Stimulated activated CD4-positive, alpha-beta T cell treated with anti-CD3 and anti-CD28 coated beads, Interleukin-1b, Interleukin-23, amount 100 ng/mL, for 1 hour (primary cell): Measurements from ENCODE around the gene TCF4.

ENCODE experiments used
- DNase-seq, 2 donors: peaks; one replicate each; pipeline ENCODE4 v3.0.0-alpha.2; 2020; ENCODE audit warnings: low read depth in 2 of 2

Gene TCF4

GRCh38 chr18:55585920-55586561, 2.0 kb downstream of the TCF4 start:
- DNase-seq, result no peak

GRCh38 chr18:55585065-55585919, 2.7 kb downstream of the TCF4 start:
- DNase-seq, result no peak

- DNase-seq, result no peak
Observed at GRCh38 chr18:55584201-55584600, 3.8 kb downstream of the TCF4 start.

- no peak for DNase-seq
Observed at GRCh38 chr18:55582325-55582724, 5.7 kb downstream of the TCF4 start.

GRCh38 chr18:55579501-55580270, 8.3 kb downstream of the TCF4 start:
- DNase-seq, result no peak

GRCh38 chr18:55577812-55578539, 10.0 kb downstream of the TCF4 start:
- no peak for DNase-seq

GRCh38 chr18:55576001-55576400, 12.0 kb downstream of the TCF4 start:
- DNase-seq, result no peak

GRCh38 chr18:55575066-55575465, 12.9 kb downstream of the TCF4 start:
- no peak for DNase-seq

GRCh38 chr18:55573386-55573785, 14.6 kb downstream of the TCF4 start:
- DNase-seq, result no peak

- DNase-seq, result no peak
Observed at GRCh38 chr18:55570966-55571365, 17.0 kb downstream of the TCF4 start.

GRCh38 chr18:55566456-55566935, 21.5 kb downstream of the TCF4 start:
- DNase-seq, result no peak

- DNase-seq, result no peak
Observed at GRCh38 chr18:55559739-55560138, 28.3 kb downstream of the TCF4 start.

- DNase-seq, result no peak
Observed at GRCh38 chr18:55557211-55557610, 30.8 kb downstream of the TCF4 start.

GRCh38 chr18:55555395-55556027, 32.5 kb downstream of the TCF4 start:
- DNase-seq, result no peak

GRCh38 chr18:55552526-55553189, 35.3 kb downstream of the TCF4 start:
- no peak for DNase-seq

GRCh38 chr18:55551227-55551626, 36.8 kb downstream of the TCF4 start:
- no peak for DNase-seq

- no peak for DNase-seq
Observed at GRCh38 chr18:55550471-55550870, 37.5 kb downstream of the TCF4 start.

- DNase-seq, result no peak
Observed at GRCh38 chr18:55549474-55550104, 38.4 kb downstream of the TCF4 start.

- no peak for DNase-seq
Observed at GRCh38 chr18:55547705-55548056, 40.3 kb downstream of the TCF4 start.
